ENCODE results near the gene ZNF793.

Gene ZNF793

GRCh38 chr19:37565370-37565669 is 58.6 kb downstream of the ZNF793 start:
- H3K4me3 ChIP-seq (replicated peaks; ENCODE audit: low read depth, low read length), result no peak overlapping the region
- no peak for DNase-seq (ENCODE audit: low read depth)
- TF ChIP-seq, protein P1, sequence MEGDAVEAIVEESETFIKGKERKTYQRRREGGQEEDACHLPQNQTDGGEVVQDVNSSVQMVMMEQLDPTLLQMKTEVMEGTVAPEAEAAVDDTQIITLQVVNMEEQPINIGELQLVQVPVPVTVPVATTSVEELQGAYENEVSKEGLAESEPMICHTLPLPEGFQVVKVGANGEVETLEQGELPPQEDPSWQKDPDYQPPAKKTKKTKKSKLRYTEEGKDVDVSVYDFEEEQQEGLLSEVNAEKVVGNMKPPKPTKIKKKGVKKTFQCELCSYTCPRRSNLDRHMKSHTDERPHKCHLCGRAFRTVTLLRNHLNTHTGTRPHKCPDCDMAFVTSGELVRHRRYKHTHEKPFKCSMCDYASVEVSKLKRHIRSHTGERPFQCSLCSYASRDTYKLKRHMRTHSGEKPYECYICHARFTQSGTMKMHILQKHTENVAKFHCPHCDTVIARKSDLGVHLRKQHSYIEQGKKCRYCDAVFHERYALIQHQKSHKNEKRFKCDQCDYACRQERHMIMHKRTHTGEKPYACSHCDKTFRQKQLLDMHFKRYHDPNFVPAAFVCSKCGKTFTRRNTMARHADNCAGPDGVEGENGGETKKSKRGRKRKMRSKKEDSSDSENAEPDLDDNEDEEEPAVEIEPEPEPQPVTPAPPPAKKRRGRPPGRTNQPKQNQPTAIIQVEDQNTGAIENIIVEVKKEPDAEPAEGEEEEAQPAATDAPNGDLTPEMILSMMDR (IDR thresholded peaks at IDR 0.05; ENCODE audit: low read length, missing control alignments), result no peak

DNA sequence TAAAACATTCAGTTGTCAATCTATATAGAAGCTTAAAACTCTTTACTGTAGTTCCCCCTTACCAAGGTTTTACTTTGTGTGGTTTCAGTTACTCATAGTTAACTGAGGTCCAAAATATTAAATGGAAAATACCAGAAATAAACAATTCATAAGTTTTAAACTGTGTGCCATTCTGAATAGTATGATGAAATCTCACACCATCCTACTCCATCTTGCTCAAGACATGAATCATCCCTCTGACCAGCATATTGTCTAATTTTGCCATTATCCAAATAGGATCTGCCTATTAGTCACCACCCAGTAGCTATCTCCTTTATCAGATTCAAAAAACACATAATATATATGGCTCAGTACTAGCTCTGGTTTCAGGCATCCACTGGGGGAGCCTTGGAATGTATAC is 65.5 kb downstream of the ZNF793 start:
- TF ChIP-seq, protein P1 (IDR thresholded peaks at IDR 0.05; ENCODE audit: low read length, missing control alignments), result no peak
- no peak overlapping the region for H3K4me3 ChIP-seq (replicated peaks; ENCODE audit: low read depth, low read length)
- DNase-seq (ENCODE audit: low read depth), result peak; percentile 28

GRCh38 chr19:37583340-37583739 is 76.6 kb downstream of the ZNF793 start:
- H3K4me3 ChIP-seq (replicated peaks; ENCODE audit: low read depth, low read length), result no peak overlapping the region
- DNase-seq (ENCODE audit: low read depth), result no peak
- TF ChIP-seq, protein P1 (IDR thresholded peaks at IDR 0.05; ENCODE audit: low read length, missing control alignments), result no peak

Measured in fibroblast of pulmonary artery (primary cell).